PFSK-1 (cell line): ENCODE measurements around the gene EPB42.

Experiments
- POLR2AphosphoS5 ChIP-seq: IDR thresholded peaks from 2 replicates; pipeline ENCODE4 v1.6.1; 2012; ENCODE audit warnings: low read depth, mild to moderate bottlenecking, control low read depth, low read length, moderate library complexity
- SIN3A ChIP-seq: IDR thresholded peaks from 2 replicates; pipeline ENCODE4 v1.6.1; 2012; ENCODE audit warnings: mild to moderate bottlenecking, low read length, moderate library complexity, borderline replicate concordance; ENCODE audit not compliant: insufficient read depth
- TF ChIP-seq, protein P1 (sequence below), 2 experiments: IDR thresholded peaks; 2 replicates each; pipeline versions ENCODE4 v1.6.1 to v1.8.0; 2011 to 2012; ENCODE audit warnings: low read depth in 2 of 2, low read length in 2 of 2, control low read depth in 1 of 2, inconsistent platforms in 1 of 2, mild to moderate bottlenecking in 1 of 2, moderate library complexity in 1 of 2; ENCODE audit not compliant: insufficient read depth in 1 of 2

DNA sequence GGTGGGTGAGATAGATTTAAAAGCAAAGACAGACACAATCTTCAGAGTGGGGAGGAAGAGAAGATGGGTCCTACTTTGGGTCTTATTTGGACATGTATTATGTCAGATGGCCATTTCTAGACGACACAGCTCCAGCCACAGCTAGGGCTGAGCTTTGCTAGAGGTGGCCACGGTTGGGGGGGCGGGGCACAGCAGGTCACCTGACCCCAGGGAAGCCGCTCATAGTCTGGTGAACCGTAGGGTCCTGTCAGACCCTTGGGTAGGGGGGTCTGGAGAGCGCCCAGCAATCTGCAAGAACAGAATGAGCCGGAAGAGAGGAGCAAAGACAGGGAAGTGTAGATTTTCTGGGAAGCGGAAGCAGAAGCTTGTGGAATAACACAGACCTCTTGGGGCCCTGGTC lies 6.6 kb downstream of the EPB42 start:
- TF ChIP-seq, protein P1, sequence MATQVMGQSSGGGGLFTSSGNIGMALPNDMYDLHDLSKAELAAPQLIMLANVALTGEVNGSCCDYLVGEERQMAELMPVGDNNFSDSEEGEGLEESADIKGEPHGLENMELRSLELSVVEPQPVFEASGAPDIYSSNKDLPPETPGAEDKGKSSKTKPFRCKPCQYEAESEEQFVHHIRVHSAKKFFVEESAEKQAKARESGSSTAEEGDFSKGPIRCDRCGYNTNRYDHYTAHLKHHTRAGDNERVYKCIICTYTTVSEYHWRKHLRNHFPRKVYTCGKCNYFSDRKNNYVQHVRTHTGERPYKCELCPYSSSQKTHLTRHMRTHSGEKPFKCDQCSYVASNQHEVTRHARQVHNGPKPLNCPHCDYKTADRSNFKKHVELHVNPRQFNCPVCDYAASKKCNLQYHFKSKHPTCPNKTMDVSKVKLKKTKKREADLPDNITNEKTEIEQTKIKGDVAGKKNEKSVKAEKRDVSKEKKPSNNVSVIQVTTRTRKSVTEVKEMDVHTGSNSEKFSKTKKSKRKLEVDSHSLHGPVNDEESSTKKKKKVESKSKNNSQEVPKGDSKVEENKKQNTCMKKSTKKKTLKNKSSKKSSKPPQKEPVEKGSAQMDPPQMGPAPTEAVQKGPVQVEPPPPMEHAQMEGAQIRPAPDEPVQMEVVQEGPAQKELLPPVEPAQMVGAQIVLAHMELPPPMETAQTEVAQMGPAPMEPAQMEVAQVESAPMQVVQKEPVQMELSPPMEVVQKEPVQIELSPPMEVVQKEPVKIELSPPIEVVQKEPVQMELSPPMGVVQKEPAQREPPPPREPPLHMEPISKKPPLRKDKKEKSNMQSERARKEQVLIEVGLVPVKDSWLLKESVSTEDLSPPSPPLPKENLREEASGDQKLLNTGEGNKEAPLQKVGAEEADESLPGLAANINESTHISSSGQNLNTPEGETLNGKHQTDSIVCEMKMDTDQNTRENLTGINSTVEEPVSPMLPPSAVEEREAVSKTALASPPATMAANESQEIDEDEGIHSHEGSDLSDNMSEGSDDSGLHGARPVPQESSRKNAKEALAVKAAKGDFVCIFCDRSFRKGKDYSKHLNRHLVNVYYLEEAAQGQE (IDR thresholded peaks at IDR 0.05; ENCODE audit: insufficient read depth in 1 of 2, low read depth in 2 of 2, low read length in 2 of 2): no peak
- TF ChIP-seq POLR2AphosphoS5 (no peak), SIN3A (no peak)
